Measurements from ENCODE around the gene PGAP3.

GRCh38 chr17:39706921-39707337 is 19.1 kb upstream of the PGAP3 start:
- TF ChIP-seq, protein P1, sequence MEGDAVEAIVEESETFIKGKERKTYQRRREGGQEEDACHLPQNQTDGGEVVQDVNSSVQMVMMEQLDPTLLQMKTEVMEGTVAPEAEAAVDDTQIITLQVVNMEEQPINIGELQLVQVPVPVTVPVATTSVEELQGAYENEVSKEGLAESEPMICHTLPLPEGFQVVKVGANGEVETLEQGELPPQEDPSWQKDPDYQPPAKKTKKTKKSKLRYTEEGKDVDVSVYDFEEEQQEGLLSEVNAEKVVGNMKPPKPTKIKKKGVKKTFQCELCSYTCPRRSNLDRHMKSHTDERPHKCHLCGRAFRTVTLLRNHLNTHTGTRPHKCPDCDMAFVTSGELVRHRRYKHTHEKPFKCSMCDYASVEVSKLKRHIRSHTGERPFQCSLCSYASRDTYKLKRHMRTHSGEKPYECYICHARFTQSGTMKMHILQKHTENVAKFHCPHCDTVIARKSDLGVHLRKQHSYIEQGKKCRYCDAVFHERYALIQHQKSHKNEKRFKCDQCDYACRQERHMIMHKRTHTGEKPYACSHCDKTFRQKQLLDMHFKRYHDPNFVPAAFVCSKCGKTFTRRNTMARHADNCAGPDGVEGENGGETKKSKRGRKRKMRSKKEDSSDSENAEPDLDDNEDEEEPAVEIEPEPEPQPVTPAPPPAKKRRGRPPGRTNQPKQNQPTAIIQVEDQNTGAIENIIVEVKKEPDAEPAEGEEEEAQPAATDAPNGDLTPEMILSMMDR (IDR thresholded peaks at IDR 0.05): no peak
- TF ChIP-seq POLR2A (IDR thresholded peaks at IDR 0.05): no peak
